ENCODE results near the gene CST5. TPM values are rescaled to one million over a fixed set of nuclear protein-coding genes. Genes with fewer than 3 reads are reported as not detected.

The CST5 gene
- total and polyA plus RNA-seq, 2 donors (not counting 3 experiments of a cell fraction or from before 2014, with no cell fraction given): not detected

Other genes with a start within 250 kb of the CST5 start
- 251 and 260 TPM in 2 replicates for gene CST3, start 241.8 kb downstream of the CST5 start, total RNA-seq
- gene CST3, start 241.8 kb downstream of the CST5 start, polyA plus RNA-seq: 479 and 691 TPM in 2 replicates
- gene CST4, start 190.7 kb downstream of the CST5 start, total RNA-seq: not detected in 2 replicates
- not detected in 2 replicates for gene CST4, start 190.7 kb downstream of the CST5 start, polyA plus RNA-seq
- gene CST1, start 128.8 kb downstream of the CST5 start, total RNA-seq: 2.2 TPM in 1 of 2 replicates, not detected in the other
- 0.19 and 0.30 TPM in 2 replicates for gene CST1, start 128.8 kb downstream of the CST5 start, polyA plus RNA-seq
- gene CST2, start 53.0 kb downstream of the CST5 start, total RNA-seq: not detected in 2 replicates
- not detected in 2 replicates for gene CST2, start 53.0 kb downstream of the CST5 start, polyA plus RNA-seq
- not detected in 2 replicates for gene GGTLC1, start 109.0 kb upstream of the CST5 start, total RNA-seq
- gene GGTLC1, start 109.0 kb upstream of the CST5 start, polyA plus RNA-seq: not detected in 2 replicates

All from endothelial cell of umbilical vein (primary cell).